Lower lobe of right lung (tissue), 2 donors: ENCODE measurements around the gene IFITM10. TPM values are rescaled to one million over a fixed set of nuclear protein-coding genes. Genes with fewer than 3 reads are reported as not detected.

Experiments used
- ATAC-seq, 2 donors: fragments of 200-7000 bp; cut with Tn5 transposase; one replicate each; pipeline ENCODE4 v1.9.1; 2020 to 2022; ENCODE audit warnings: mild to moderate bottlenecking in 2 of 2, moderate library complexity in 2 of 2
- DNase-seq: peaks from one replicate; pipeline ENCODE4 v3.0.0-alpha.2; 2020
- H3K27ac ChIP-seq: fragments of 200-600 bp; one replicate; pipeline ENCODE4 v1.8.0; 2022
- H3K27me3 ChIP-seq: fragments of 200-600 bp; one replicate; pipeline ENCODE4 v1.8.0; 2022; ENCODE audit warnings: low read depth
- H3K36me3 ChIP-seq: fragments of 200-600 bp; one replicate; pipeline ENCODE4 v1.8.0; 2022; ENCODE audit warnings: mild to moderate bottlenecking
- H3K4me1 ChIP-seq: fragments of 200-600 bp; one replicate; pipeline ENCODE4 v1.8.0; 2022
- H3K4me3 ChIP-seq: fragments of 200-600 bp; one replicate; pipeline ENCODE4 v1.8.0; 2022; ENCODE audit warnings: mild to moderate bottlenecking
- H3K9me3 ChIP-seq: fragments of 200-600 bp; one replicate; pipeline ENCODE4 v1.8.0; 2022
- CTCF ChIP-seq: fragments of 200-600 bp; IDR thresholded peaks from one replicate; pipeline ENCODE4 v1.8.0; 2022; ENCODE audit warnings: antibody characterized with exemption, mild to moderate bottlenecking
- intact Hi-C: fragments of 100-400 bp; cut with DNase I; formaldehyde crosslinking; loops from one replicate; pipeline ENCODE4 v1.11.0; 2022
- total RNA-seq: library from RNA; stranded (reverse); fragmentation: NEBNext Ultra II Directional; extraction: Animal tissue kit (Norgen Biotek cat#: 25700); gene quantifications from one replicate; pipeline ENCODE4 v1.2.1, GENCODE V29; 2021
- donor health status: DM: no; HTN: yes; CAD: no; lungs with severe emphysema.

IFITM10 gene
- total RNA-seq, 1 donor from 2014 or later = 9.2 TPM

GRCh38 chr11:1782831-1783724 is 32.7 kb upstream of the IFITM10 start:
- Histone ChIP-seq H3K27ac (peak overlapping the region; percentile 82), H3K27me3 (no peaks in the 10 kb centered on the region), H3K4me1 (peaks cover 27% of the 10 kb centered on the region), H3K36me3 (no peaks in the 10 kb centered on the region), H3K9me3 (no peaks in the 10 kb centered on the region), H3K4me3 (peak overlapping the region; percentile 14)
- DNase-seq (peak; percentile 72), ATAC-seq (peak; percentile 51 to 54)
- TF ChIP-seq CTCF = no peak
- intact Hi-C loops = no loop called here

- peak; percentile 77 for DNase-seq
- Histone ChIP-seq H3K27ac (peak overlapping the region; percentile 82), H3K4me3 (peak overlapping the region; percentile 14), H3K4me1 (peaks cover 28% of the 10 kb centered on the region), H3K36me3 (no peaks in the 10 kb centered on the region), H3K27me3 (no peaks in the 10 kb centered on the region), H3K9me3 (no peaks in the 10 kb centered on the region)
- intact Hi-C loops = no loop called here
- peak; percentile 60 to 63 for ATAC-seq
- TF ChIP-seq CTCF = no peak
Observed at GRCh38 chr11:1782031-1782590, 31.7 kb upstream of the IFITM10 start.

GRCh38 chr11:1781593-1781975 is 31.2 kb upstream of the IFITM10 start:
- H3K27me3 ChIP-seq = no peaks in the 10 kb centered on the region
- peak in 1 of 2 donors; percentile 3 for ATAC-seq
- H3K4me1 ChIP-seq = peaks cover 28% of the 10 kb centered on the region
- H3K9me3 ChIP-seq = no peaks in the 10 kb centered on the region
- H3K27ac ChIP-seq = peak overlapping the region; percentile 82
- TF ChIP-seq CTCF = no peak
- intact Hi-C loops = no loop called here
- DNase-seq = no peak
- H3K4me3 ChIP-seq = no peak overlapping the region
- H3K36me3 ChIP-seq = no peaks in the 10 kb centered on the region

GRCh38 chr11:1780700-1781592 is 30.6 kb upstream of the IFITM10 start:
- H3K27ac ChIP-seq = peak overlapping the region; percentile 82
- H3K36me3 ChIP-seq = no peaks in the 10 kb centered on the region
- H3K9me3 ChIP-seq = no peaks in the 10 kb centered on the region
- intact Hi-C loops = no loop called here
- peaks cover 28% of the 10 kb centered on the region for H3K4me1 ChIP-seq
- no peak for TF ChIP-seq CTCF
- H3K4me3 ChIP-seq = no peak overlapping the region
- DNase-seq = peak; percentile 89
- ATAC-seq = peak; percentile 66 to 75
- H3K27me3 ChIP-seq = no peaks in the 10 kb centered on the region
